HG02885 (cell line): Measurements from ENCODE around the gene ZNF777.
A peak's percentile ranks its signal among the peaks of the same experiment; 100 is the strongest.
"Not testable (repeated sequence)": the region's sequence is repeated elsewhere in the genome, so short reads cannot be mapped to it uniquely, and the experiment has no call there.

Source experiments
- ATAC-seq: cut with Tn5 transposase; IDR thresholded peaks from one replicate; pipeline ENCODE4 v1.9.1; 2021; ENCODE audit warnings: mild to moderate bottlenecking; ENCODE audit not compliant: unreplicated experiment, poor library complexity

ZNF777 gene

DNA sequence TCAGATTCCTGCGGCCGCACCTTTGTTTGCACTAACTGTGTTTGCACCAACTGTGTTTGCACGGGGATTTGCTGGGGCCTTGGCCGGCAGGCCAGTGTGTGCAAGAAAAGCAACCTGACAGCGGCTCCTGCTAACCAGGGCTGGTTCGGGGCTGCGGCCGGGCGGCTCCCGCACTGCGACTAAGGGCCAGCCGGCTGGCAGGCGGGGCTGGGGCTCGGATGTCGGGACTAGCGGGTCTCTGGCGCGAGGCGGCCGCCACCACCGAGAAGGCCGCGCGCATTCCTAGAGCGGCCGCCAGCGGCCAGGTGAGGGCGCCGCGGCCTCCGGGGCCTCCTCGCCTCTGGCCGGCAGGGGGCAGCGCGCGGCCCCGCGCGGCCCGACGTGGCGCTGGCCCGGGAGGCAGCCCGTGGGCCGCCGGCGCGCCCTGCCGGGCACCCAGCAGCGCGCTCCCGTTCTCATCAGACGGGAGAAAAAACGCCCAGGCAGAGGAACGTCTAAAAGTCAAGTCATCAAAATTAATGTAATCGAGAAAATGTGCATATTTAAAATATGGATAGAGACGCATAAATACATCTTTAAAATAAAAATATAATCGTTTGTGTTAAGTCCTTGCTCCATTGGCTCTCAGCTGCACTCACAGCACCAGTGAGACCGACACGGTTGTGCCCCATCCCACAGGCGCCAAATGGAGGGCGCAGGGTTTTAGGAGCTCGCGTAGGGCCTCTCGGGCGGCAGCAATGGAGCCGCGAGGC lies 38.5 kb downstream of the ZNF777 start:
- peak; percentile 96 for ATAC-seq

- no peak for ATAC-seq
Measured at GRCh38 chr7:149420006-149420405, 40.9 kb downstream of the ZNF777 start.

GRCh38 chr7:149415391-149416071 lies 45.3 kb downstream of the ZNF777 start:
- ATAC-seq, result peak; percentile 11

DNA sequence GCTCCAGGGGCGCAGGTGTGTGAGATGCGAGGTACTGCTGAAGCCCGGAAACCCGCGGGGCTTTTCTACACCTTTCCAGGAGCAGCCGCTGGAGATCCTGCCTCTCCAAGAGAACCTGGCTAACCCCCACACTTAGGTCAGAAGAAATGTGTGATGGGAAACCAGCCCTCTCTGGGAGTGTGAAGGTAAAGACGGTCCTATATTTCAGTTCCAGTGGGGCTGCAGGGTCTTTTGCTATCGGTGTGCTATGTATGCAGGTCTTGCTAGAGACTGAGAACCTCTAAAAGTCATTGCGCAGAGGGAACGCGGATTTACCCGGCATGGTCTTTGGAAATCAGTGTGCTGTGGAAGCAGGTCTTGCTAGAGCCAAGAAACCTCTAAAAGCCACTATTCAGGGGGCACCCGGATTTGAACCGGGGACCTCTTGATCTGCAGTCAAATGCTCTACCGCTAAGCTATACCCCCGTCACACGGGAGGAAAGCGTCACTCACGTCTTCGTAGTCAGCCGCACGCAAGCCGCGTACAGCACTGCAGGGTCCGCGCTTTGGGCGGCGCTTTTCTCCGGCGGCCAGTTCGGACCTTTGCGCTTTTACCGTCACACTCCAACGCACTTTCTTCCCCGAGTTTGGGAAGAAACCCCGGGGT lies 46.0 kb downstream of the ZNF777 start:
- peak; percentile 75 for ATAC-seq

GRCh38 chr7:149414171-149414570 lies 46.7 kb downstream of the ZNF777 start:
- no peak for ATAC-seq

- ATAC-seq, result not testable (repeated sequence)
Measured at GRCh38 chr7:149413083-149413482, 47.8 kb downstream of the ZNF777 start.

DNA sequence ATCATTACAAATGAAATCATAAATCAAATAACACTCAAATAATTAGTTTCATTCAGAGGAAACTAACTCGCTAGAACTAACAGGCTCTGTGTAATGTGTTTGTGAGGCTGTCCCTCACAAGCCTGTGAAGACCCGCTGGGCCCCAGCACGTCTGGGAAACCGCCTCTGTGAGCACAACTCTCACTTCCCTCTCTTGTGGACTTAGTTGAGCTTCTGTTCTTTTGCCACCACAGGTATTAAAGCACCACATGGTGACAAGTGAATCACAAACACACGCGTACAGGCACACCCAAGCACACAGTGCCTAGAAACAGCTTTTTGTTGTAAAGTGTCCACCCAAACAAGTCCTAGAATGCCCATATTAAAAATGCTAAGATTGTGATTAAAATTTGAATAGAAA lies 51.0 kb downstream of the ZNF777 start:
- ATAC-seq, result peak; percentile 96

DNA sequence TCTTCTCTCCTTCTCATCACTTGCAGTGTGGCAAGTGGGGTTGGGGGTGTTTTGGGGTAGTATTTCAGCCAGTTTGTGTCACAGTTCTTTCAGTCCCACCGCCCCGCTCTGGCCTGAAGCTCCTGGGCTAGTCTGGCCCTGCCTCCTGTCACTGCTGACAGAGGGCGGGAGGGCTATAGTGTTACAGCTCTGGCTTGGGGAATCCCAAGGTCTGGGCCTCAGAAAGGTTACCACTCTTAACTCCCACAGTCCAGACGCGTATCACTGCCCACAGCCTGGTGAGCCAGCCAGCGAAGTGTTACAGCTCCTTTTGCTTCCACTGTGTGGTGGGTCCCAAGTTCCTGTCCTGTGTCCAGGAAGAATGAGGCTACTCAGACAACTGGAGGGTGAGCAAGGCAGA lies 56.0 kb downstream of the ZNF777 start:
- ATAC-seq, result no peak

- no peak for ATAC-seq
Measured at GRCh38 chr7:149404396-149404795, 56.5 kb downstream of the ZNF777 start.

DNA sequence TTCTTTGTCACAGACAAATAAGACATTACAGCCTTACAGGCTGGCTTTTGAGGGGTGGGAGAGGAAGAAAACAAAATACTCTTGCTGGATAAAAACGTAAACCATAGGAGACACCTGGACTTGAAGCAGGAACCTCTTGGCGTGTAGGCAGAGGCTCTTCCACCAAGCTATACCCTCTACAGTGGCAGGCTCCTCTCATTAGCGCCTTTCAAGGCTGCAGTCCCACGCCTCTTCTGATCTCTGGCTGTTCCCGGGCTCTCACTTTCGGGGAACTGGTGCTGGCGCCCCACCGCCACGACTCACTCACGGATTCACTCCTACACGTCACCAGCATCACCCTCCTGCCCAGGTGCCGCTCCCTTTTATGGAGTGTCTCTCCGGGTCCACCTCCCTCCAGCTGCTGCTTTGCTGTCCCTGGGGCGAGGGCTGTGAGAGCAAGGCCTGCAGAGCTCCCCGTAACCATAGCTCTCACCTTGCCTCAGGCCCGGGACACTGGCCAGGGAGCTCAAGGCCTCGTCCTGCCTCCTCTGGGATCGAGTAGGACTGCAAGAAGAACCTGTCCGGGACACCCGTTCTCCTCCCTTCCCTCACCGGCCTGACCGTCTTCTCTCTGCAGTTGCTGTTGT lies 62.6 kb downstream of the ZNF777 start:
- ATAC-seq, result no peak

DNA sequence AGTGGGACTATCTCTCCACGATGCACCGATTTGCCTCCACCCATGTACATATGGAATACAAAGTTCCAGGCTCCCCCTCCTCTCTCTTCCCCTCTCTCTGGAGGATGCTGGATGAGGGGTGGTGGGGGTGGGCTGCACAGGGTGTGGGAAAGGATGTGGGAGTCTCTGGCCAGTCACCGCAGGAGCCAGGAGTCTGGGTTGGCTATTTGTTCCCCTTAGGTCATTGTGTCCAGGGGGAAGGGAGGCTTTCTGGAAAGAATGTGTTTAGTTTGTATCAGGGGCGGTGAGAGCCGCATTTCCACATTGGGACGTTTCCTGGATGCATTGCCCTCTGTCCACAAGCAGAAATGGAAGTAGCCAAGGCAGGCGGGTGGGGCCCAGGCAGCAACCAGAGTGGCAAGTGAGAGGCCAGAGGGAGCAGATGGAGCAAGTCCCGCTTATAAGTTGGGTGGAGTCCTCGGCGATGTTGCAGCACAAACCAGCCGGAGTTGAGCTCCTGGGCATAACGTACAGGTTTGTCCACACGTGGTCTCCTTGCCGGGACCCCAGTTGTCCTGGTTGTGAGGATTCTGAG lies 63.3 kb downstream of the ZNF777 start:
- ATAC-seq, result no peak

- ATAC-seq, result not testable (repeated sequence)
Measured at GRCh38 chr7:149388550-149389335, 72.1 kb downstream of the ZNF777 start.

GRCh38 chr7:149386514-149386913 lies 74.3 kb downstream of the ZNF777 start:
- ATAC-seq, result not testable (repeated sequence)

DNA sequence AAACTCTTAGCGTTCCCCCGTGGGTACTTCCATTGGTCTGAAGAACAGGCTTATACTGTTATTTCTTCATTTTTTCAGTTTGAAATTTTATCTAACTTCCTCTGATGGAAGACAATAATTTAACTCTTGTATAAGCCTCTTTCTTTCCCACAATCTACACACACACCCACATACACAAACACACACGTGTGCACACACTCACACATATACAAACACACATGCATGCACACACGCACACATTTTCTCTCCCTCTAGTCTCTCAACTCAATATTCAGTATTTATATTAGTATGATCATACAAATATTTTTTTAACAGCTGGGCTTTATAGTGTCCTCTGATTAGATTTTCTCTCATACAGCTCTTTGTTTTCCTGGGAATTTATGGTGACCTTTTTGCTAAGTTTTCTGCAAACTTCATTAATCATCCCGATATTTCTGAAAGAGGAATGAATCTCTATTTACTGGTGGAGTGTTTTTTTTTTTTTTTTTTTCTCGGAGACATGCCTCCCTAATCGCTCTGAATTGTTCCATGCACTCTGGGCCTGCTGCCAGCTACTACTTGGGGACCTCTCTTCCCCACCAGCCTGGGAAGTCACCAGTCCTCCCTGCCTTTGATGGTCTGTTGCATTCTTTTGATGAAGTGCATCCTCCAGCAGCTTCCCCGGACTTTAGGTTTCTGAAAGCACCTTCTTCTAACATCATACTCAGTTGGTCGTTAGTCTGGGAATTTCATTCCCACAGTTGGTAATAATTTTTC lies 75.5 kb downstream of the ZNF777 start:
- no peak for ATAC-seq
